ENCODE data around the gene FARS2.

Gene FARS2

DNA sequence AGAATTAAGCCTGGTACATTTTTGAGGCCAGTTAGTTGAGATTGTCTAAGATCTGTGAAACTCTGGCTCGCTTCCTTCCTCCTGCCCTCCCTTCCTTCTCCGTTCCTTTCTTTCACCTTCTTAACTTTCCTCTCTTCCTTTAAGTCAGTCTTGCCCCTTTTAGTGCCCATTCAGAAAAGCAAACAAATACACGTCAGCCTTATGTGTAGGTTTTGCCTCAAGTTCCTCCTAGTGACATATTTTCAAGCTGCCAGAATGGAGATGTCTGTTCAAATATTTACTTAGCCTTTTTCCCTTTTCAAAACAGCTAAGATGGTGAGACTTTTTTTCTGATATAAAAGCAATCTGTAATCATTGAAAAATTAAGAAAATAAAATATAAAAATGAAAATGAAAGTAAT is 178.4 kb downstream of the FARS2 start:
- no peak for DNase-seq

DNA sequence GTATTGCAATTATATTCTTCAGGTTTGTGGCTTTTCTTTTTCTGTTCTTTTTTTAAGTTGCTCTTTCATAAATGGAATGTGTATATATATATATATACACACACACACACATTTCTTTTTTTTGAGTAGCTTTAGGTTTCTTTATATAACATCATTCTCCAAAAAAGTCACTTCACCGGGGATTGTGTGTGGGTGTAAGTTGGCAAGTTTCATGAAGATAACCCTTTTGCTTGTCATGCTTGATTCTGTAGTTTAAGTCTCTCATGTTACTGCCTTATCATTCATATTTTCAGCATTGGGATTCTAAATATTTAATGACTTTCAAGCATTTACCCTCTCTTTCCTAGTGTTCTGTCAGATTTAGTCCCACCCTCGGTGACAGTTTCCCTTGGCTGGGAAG is 181.0 kb downstream of the FARS2 start:
- no peak for DNase-seq

DNA sequence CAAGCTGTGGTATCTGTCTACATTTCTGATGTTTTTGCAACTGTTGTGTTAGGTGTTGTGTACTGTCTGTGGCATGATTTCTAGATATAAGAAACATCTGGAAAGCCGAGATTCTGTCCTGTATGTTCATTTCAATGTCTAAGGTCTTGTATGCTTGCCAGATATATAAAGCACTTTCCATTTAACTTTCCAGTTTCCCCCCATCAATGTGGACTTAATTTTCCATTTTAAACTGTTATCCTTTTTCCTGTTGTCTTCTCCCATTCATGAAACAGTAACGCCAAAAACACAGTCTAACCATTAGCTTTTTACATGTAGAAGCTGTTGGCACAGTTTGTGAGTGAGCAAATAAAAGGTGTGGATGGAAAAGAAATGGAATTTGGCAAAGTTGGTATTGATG is 181.6 kb downstream of the FARS2 start:
- no peak for DNase-seq

DNA sequence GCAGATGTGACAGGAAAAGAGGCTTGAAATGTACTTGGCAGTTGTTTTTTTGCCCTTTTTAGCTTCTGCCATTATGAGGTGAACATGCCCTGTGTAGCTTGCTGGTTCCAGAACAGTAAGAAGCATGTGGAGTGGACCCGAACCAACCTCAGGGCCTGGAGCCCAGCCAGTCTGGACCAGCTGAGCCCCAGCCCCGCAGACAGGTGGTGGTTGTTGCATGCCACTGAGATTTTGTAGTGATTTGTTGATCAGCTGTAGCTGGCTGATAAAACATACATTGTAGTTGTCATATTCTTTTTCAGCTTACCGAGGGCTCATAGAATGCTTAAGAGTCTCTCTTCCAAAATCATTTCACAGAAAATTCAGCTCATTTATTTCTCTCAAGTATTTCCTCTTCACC is 182.2 kb downstream of the FARS2 start:
- no peak for DNase-seq

DNA sequence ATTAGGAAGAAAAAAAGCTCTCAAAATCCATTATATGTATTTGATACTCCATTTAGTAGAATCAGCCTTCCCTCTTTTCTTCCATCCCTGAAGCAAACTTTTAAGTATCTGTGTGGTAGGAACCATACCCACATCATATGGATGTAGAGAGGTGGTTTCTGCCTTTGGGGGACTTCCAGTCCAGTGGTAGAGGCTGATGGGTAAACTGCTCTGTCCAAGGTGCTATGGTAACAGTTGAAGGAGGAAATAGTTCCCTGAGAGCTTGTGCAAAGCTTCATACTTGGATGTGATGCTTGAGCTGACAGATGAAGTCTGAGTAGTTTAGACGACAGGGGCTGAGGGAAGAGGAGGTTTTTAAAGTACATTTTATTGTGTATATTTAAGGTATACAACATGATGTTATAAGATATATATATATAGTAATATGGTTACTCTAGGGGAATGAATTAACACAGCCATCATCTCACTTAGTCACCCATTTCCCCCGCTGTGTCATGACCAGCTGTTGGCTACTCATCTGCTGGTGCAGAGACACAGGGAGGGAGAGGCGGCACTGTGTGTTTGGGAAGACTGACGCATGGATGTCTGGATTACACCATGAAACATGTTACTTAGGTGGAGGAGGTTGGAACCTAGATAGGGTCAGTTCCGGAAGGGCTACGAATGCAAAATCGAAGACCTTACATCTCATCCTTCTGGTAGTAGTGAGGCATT is 185.2 kb downstream of the FARS2 start:
- no peak for DNase-seq

DNA sequence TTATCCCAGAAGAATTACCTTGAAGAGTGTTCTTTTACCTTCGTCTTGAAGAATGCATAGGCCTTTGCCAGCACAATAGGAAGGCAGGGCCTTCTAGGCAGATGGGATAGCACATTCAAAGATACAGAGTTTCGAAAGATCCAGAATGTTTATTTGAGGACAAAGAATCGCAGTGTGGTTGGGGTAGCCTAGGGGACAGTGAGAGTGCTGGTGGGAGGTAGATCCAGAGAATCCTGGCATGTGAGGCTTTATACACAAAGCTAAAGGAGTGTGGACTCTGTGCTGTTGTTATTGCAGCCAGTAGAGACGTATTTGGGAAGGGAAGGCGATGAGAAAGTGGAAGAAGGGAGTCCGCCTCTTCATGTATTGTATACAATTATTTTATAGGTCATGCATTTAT is 186.6 kb downstream of the FARS2 start:
- DNase-seq: no peak

DNA sequence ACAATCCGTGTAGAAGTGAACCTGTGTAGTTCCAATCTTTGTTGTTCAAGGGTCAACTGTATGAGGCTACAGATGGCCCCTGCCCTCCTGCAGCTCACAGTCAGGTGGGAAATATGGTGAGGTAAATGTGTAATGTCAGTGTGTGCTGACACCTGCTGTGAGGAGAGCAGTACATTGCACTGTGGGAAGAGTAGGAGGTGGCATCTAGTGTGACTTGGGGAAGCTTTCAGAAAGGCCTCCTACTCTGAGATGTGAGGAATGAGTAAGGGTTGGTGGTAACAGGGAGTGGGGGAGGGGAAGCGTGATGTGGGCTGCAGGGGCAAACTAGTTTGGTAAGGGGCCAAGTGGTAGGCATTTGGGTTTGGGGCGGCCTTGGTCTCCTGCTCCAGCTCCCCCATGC is 188.8 kb downstream of the FARS2 start:
- no peak for DNase-seq

DNA sequence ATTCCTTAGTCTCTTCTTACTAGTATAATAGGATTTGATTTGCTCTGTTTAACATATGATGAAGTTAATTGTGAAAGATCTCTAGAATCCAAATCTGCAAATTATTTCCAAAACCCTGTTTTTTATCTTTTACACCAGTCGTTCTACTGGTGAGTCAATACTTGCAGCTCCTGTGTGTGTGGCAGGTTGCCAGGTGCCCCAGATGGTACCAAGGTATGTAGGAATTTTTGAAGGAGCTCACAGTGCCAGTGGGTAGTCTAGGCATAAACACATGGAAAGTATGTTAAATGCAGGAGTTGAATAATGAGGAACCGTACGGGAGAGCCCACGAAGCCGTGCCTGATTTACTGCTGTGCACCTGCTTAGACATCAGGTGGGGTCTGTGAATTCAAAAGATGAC is 192.2 kb downstream of the FARS2 start:
- no peak for DNase-seq

DNA sequence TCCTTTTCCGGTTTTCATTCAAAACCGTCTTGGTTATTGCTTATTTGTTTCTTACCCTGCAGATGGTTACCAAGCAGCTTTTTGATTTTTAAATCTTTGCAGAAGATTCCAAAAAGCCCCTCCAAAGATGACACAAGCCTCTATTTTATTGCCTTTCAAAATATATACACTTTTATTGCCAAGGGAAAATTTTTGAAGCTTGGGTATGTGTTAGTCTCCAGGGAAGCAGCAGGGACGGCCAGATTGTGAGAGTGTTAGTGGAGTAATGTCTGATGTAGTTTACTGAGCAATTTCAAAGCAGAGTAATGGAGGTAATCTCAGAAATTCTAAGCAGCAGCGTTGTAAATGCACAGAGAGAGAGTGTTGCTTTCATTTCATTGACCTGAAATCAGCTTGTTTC is 193.8 kb downstream of the FARS2 start:
- DNase-seq: no peak

DNA sequence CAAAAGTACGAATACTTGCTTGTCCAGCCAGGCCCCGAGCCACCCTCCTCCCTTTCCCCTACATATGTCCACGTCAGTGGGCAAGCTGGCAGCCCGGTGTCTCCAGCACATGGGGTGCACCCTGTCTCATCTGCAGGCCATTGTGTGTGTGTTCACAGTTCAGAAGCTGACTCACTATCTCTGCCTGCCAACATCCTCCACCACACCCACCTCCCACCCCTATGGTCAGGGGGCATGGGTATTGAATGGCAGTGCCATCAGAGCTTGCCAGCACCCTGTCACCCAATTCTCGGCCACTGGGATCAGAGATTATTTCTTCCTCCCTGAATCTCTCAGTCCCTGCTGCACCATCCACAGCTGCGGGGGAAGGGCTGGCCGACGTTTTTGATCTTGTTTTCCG is 195.7 kb downstream of the FARS2 start:
- no peak for DNase-seq

DNA sequence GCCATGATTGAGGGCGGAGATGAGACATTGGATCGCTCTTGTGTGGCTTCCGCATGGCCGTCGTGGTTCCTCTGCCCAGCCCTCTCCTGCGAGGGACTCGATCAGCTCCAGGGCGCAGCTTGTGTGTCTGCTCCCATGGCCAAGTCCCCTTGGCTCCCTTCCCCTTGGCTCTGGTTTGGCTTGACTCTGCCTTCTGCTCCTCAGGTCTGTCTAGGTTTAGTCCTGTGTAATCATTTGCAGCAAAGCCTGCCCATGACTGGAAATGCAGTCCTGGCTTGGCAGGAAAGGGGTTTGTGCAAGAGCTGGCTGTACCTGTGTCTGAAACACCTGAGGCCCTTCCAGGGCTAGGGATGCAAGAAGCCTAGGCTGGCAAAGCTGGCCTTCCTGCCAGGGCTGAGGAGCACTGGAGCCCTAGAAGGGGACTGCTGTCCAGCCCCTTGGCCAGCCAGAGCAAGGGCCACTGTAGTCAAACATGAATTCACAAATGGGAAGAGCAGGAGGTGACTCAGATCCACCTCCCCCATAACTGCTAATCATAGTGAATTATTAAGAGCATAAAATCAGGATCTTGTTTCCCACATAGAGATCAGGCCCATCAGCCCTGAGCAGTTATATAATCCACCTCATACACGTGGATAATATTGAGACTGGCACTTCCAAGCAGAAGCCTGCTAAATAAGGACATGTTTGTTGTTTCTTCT is 196.8 kb downstream of the FARS2 start:
- DNase-seq: no peak

DNA sequence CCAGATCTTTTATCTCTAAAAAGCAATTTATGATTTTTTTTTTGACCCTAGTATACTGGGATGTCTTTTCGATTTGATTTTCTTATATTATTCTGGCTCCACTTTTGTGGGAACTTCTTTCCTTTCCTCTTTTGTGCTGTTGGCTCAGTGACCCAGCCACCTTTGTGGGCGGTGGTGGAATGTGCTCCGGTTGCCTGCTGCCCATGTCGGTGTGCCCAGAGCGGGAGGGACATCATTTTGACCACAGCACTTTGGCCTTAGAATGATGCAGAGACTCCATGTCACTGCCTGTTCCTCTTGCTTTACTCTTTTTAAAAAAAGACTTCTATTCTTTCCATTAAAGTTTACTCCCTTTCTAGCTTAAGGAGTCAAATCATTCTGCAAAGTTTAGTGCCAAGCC is 198.0 kb downstream of the FARS2 start:
- no peak for DNase-seq

DNA sequence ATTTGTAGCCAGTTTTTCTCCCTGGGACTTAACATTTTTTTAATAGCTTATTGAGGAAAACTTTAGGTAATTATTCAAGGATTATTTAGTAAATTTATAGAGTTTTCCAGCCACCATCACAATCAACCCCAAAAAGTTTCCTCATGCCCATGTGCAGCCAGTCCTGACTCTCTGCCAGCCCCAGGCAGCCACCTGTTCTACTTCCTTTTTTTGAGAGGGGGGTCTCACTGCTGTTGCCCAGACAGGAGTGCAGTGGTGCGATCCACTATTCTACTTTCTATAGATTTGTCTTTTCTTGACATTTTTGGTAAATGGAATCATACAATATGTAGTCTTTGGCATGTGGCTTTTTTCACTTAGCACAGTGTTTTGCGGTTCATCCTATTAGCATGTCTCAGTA is 200.1 kb downstream of the FARS2 start:
- no peak for DNase-seq

DNA sequence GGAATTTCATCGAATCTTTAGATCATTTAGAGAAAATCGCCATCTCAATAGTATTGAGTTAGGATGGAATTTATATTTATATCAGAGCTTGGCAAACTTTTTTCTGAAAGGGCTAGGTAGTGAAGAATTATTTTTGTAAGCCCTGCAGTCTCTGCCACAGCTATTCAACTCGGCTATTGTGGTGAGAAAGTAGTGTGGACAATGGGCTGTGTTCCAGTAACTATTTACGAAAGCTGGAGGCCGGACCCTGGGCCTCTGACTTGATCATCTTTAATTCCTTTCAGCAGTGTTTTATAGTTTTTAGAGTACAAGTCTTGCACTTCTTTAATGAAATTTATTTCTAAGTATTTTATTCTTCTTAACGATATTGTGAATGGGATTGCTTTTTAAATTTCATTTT is 201.5 kb downstream of the FARS2 start:
- no peak for DNase-seq

DNA sequence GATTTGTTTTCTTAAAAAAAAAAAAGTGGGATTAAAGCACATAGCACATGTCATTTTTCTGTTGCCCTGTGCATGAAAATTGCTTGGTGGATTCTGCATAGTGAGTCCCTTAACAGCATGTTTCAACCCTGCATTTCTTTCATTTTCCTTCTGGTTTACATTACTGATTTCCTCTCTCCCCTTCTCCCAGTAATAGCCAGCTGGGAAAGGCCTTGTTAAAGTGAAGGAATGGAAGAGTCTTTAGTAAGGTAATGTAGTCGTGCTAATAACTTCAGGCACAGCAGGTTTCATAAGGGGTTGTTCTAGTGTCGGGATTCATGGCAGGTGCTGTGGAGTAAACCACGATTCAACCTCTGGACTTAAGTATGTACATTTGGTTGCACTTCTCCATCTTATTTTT is 202.4 kb downstream of the FARS2 start:
- no peak for DNase-seq

DNA sequence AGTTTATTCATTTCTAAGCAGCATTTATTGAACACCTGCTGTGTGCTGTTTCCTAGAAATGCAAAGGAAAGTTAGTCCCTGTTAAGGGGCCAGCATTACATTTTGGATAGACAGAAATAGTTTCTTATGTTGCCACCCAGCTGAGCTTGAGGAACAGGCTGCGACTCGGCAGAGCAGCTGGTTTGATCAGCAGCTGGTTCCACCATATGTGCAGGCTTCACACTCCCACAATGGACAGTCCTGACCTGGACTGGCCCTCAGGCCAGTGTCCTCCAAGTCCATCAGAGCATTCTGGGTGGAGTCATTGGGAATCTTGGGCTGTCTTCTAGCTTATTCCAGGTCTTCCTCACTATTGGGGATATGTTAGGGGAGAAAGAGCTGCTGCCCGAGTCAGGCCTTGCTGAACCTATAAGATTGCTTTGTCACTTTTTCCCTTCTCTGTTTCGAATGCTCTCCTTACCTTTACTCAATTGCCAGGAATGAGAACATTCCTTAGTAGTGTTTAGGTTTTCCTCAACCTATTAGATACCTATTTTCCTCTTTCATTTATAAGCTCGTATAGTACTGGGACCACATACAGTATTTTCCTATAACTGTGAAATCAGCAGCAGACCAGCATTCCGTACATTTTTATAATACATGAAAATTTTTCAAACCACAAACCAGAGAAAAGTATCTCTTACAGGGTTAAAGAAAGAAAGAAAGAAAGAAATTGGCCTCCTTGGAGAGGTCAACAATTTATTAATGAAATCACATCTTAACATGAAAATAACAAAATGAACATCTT is 203.0 kb downstream of the FARS2 start:
- DNase-seq: no peak

DNA sequence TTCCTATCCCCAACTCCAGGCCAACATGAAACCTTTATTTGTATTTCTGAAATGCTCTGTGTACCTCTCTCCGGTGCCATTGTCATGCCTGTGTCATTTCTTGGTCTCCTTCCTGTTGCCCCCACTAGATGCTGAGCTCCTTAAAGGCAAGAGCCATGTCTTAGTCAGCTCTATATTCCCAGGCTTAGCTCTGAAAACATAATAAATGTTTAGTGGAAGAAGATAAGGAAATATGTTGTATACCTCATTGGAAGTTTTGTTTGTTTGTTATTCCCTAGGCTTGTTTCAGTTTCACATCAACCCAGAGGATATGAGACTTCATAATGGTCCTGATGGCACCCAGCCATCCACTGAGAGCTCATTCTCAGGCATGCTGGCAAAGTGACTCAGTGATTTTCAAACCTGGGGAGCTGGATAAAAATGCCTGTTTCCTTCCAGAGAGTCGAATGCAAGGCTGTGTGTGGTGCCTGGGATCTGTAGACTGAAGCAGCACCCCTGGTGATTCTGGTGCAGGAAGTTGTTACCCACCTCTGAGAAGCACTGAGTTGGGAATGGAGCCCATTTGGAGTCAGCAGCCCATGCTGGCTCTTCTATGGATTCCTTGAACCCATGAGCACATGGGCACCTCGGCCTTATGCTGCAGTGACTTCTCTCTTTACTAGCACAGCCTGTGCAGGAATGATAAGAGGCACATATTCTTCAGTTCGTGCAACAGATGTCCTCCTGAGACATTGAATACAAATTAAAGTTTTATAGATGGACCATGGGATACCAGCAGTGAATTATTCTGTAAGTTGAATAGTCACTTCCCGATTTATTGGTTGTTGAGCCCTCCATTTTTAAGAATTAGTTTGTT is 205.2 kb downstream of the FARS2 start:
- DNase-seq: no peak

DNA sequence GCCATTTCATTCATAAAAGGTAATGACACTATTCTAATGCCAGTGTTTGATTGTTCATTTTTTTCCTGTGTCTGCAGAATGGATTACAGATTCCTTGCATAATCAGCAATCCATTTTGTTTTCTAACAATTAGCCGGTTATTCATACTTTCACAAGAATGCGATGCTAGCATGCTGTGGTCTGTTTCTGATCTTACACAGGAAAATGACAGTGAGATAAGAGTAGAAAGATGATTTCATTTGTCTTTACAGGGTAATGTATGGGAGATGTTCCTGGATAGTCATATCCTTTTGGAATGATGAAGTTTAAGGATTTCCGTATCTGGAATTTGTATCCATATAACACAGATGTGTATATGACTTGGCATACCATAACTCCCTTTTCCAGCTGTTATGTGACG is 207.3 kb downstream of the FARS2 start:
- DNase-seq: no peak

DNA sequence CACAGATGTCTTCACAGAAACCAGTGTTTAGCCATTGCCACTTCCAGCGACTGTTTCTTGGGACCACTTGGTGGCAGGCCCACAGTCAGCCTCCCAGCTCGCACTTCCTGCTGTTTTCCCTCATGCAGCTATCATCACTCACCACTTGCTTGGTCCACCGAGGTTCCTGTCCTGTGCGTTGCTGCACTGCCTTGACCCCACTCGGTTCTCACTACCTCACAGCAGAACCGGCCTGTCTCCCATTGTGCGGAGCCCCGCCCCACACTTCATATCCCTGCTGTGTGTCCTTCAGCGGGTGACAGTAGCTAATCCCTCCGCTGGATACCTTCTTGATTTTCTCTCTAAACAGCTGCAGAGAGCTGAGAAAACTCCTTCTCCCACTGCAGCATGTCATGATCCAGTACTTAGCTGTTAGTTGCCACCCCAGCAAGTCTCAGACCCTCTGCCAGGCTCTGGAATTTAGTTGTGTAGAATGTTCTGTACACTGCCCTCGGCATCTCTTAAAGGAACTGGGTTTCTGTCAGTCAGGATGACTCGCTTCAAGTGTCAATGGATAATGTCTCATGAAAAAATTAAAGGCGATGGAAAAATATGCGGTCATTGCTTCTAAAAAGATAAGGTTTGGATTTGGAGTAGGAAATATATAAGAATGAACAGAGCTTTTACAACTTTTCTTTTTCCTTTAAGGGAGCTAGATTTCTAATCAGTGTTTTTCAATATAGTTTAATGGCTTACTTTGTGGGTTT is 208.0 kb downstream of the FARS2 start:
- DNase-seq: no peak

DNA sequence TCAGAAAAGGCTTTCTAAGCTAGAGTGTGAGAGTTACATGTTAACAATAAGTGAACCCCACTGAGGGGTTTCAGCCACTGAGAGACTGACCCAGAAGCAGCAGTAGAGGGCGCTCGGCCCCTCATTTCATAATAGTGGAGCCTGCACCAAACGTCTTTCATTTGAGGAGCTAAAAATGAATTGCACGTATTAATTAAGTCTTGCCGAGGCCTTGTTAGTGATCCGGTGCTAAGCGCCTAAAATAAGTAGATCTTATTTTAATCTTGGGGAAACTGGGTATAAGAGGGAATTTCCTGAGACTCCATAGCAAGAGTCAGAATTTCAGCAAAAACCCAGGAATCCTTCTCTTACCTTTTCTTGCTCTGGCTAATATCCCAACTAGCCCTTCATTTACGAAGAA is 209.7 kb downstream of the FARS2 start:
- DNase-seq: peak; percentile 30

DNA sequence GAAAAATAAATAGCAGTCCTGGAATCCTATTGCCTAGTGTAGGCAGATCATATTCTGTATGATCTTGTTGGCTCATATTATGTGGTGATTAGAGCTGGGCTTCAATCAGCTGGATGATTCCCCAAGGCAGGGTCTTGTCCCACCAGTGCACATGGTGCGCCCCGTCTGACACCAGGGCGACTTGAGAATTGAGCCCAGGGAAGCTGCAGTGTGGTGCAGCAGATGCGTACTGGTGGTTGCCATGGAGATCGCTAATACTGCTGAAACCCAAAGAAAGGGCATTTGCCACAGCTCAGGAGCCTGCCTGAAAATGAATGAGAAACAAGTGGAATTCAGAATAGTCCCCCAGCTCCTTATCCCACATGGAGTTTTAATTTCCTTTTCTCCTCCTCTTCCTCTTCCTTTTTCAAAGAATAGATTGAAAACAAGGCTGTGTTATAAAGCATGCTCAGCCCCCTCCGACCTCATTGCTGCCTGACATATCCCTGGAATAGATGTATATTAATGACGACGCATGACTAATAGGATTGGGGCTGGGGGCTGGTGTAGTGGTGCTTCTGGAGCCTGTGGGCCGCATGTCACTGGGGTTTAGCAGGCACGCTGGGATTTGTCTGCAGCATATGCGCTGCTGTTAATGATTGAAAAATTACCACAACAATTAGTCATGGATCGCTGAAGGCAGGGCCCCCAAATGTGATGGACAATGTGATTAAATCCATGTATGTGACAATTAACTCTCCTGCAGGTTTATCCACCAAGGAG is 210.5 kb downstream of the FARS2 start:
- no peak for DNase-seq

DNA sequence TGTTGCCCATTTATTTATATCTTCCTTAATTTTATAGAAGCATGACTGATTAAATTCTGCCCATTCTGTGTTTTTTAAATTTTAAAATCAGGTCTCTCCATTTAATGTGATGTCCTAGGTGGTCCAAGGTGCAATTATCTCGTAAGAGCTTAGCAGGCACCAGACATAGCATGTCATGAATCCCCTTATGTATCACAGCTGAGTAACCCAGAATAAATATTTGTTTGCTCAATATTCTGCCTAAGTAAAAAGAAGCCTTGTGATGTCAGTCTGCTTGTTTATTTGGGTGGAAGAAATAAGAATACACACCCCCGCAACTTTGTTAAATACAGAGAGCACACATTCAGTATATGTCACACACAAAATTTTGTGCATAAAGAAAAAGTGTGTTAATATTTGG is 211.3 kb downstream of the FARS2 start:
- DNase-seq: no peak

Measured in activated effector memory CD4-positive, alpha-beta T cell treated with Interleukin-2 at 50 U/mL for 16 hours (primary cell).